ENCODE results near the gene TEX55.
"Not testable (repeated sequence)": the region's sequence is repeated elsewhere in the genome, so short reads cannot be mapped to it uniquely, and the experiment has no call there.

TEX55 gene

DNA sequence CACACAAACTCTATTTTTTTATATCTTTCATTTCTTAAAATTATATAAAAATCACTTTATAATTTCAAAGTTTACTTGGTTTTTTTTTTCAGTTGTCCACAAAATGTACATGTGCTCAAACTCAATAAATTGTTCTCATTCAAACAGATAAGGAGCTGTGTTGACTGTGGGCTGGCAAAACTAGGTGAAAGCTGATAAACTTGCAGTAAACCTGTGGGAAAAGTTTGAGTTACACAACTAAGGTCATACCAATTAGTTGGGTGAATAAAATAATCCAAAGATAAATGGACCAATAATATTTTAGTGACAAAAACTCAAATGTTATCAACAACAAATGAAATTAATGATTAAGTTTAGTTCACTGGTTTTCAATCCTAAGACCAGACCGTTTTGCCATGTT is 14.8 kb downstream of the TEX55 start:
- H3K4me1 ChIP-seq (ENCODE audit: control insufficient read depth, insufficient read depth, low read length, unreplicated experiment): no peaks in the 10 kb centered on the region
- no peaks in the 10 kb centered on the region for H3K36me3 ChIP-seq (ENCODE audit: insufficient read depth, low read length)
- H3K79me2 ChIP-seq (ENCODE audit: control insufficient read depth, insufficient read depth, low read length, unreplicated experiment): no peaks in the 10 kb centered on the region
- H3K4me3 ChIP-seq (ENCODE audit: low read depth, low read length): no peak overlapping the region
- no peak overlapping the region for H3K27ac ChIP-seq (ENCODE audit: low read depth, low read length)
- no peak overlapping the region for H2AFZ ChIP-seq (ENCODE audit: low read length, unreplicated experiment)
- no peaks in the 10 kb centered on the region for H3K27me3 ChIP-seq (ENCODE audit: insufficient read depth, low read length)

DNA sequence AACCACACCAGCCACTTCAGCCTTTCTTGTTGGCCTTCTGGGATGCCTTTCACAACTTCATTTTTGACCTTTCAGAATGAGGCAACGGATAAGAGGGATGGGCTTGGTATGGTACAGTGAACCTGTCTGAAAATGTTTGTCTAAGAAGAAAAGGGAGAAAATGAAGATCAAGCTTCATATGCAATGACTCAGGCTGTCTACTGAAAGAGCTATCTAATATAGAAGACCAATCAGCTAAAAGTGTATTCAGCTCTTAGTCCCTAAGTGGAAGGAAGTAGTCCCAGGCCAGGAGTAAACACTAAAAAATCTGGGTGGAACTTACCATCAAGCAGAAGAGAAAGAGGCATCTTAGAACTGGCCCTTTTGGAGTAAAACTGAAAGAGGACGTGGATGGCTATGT is 15.3 kb downstream of the TEX55 start:
- Histone ChIP-seq H2AFZ (ENCODE audit: low read length, unreplicated experiment) (no peak overlapping the region), H3K27ac (ENCODE audit: low read depth, low read length) (no peak overlapping the region), H3K4me1 (ENCODE audit: control insufficient read depth, insufficient read depth, low read length, unreplicated experiment) (no peaks in the 10 kb centered on the region), H3K79me2 (ENCODE audit: control insufficient read depth, insufficient read depth, low read length, unreplicated experiment) (no peaks in the 10 kb centered on the region), H3K4me3 (ENCODE audit: low read depth, low read length) (no peak overlapping the region), H3K36me3 (ENCODE audit: insufficient read depth, low read length) (no peaks in the 10 kb centered on the region), H3K27me3 (ENCODE audit: insufficient read depth, low read length) (no peaks in the 10 kb centered on the region)

DNA sequence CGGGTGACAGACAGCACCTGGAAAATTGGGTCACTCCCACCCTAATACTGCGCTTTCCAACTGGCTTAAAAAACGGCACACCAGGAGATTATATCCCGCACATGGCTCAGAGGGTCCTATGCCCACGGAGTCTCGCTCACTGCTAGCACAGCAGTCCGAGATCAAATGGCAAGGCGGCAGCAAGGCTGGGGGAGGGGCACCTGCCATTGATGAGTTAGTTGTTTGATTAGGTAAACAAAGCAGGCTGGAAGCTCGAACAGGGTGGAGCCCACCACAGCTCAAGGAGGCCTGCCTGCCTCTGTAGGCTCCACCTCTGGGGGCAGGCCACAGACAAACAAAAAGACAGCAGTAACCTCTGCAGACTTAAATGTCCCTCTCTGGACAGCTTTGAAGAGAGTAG is 18.8 kb downstream of the TEX55 start:
- H3K27me3 ChIP-seq (ENCODE audit: insufficient read depth, low read length); H3K4me1 ChIP-seq (ENCODE audit: control insufficient read depth, insufficient read depth, low read length, unreplicated experiment); H2AFZ ChIP-seq (ENCODE audit: low read length, unreplicated experiment); H3K4me3 ChIP-seq (ENCODE audit: low read depth, low read length); H3K79me2 ChIP-seq (ENCODE audit: control insufficient read depth, insufficient read depth, low read length, unreplicated experiment); H3K36me3 ChIP-seq (ENCODE audit: insufficient read depth, low read length); H3K27ac ChIP-seq (ENCODE audit: low read depth, low read length): not testable (repeated sequence)

DNA sequence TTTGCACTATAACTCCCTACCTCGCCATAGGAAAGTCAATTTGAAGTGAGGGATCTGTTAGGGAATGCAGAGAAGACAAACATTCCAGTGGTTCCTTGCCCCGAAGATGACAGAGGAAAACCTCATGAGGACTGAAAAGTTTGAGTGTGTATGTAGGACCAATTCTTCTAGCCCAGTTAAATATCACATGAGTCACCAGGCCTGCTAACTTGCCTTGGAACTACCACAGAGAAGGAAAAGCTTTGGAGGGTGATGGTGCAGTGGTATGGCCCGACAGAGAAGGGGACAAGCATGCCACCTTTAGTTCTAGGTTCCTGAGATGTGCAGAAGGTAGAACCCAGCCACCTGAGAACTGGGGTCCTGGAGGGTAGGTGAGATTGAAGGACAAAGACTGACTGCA is 24.9 kb downstream of the TEX55 start:
- Histone ChIP-seq H3K36me3 (ENCODE audit: insufficient read depth, low read length) (no peaks in the 10 kb centered on the region), H3K27ac (ENCODE audit: low read depth, low read length) (no peak overlapping the region), H3K79me2 (ENCODE audit: control insufficient read depth, insufficient read depth, low read length, unreplicated experiment) (no peaks in the 10 kb centered on the region), H3K27me3 (ENCODE audit: insufficient read depth, low read length) (no peaks in the 10 kb centered on the region), H3K4me1 (ENCODE audit: control insufficient read depth, insufficient read depth, low read length, unreplicated experiment) (peaks cover 4% of the 10 kb centered on the region), H3K4me3 (ENCODE audit: low read depth, low read length) (no peak overlapping the region), H2AFZ (ENCODE audit: low read length, unreplicated experiment) (no peak overlapping the region)

DNA sequence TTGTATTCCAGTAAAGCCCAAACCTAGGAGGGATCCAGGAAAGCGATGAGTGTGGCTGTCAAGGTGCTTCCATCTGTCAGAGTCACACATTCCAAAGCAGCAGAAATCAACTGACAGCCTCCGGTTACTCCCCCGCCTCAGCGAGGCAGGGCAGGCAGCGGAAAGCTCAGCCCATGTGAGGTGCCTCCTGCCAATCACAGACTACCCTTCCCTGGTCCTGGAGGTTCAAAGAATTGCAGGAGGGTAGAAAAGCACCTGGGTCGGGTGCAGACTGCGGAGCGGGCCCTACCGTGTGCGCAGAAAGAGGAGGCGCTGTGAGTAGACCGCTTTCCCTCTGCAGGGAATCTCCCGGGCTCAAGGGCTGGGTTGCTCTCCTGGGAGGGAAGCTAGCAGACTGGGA is 27.4 kb downstream of the TEX55 start, which contains the start of gene UPK1B:
Gene UPK1B, plus strand, starts transcription at position 274 of the 400 bp plus-strand sequence. CDS start 13,144 bp downstream, outside the sequence.
- Histone ChIP-seq H3K36me3 (ENCODE audit: insufficient read depth, low read length) (no peaks in the 10 kb centered on the region), H3K4me3 (ENCODE audit: low read depth, low read length) (no peak within 1 kb of the TSS), H2AFZ (ENCODE audit: low read length, unreplicated experiment) (no peak within 1 kb of the TSS), H3K27ac (ENCODE audit: low read depth, low read length) (no peak within 1 kb of the TSS), H3K4me1 (ENCODE audit: control insufficient read depth, insufficient read depth, low read length, unreplicated experiment) (peaks cover 18% of the 10 kb centered on the region), H3K27me3 (ENCODE audit: insufficient read depth, low read length) (no peaks in the 10 kb centered on the region), H3K79me2 (ENCODE audit: control insufficient read depth, insufficient read depth, low read length, unreplicated experiment) (no peaks in the 10 kb centered on the region)

DNA sequence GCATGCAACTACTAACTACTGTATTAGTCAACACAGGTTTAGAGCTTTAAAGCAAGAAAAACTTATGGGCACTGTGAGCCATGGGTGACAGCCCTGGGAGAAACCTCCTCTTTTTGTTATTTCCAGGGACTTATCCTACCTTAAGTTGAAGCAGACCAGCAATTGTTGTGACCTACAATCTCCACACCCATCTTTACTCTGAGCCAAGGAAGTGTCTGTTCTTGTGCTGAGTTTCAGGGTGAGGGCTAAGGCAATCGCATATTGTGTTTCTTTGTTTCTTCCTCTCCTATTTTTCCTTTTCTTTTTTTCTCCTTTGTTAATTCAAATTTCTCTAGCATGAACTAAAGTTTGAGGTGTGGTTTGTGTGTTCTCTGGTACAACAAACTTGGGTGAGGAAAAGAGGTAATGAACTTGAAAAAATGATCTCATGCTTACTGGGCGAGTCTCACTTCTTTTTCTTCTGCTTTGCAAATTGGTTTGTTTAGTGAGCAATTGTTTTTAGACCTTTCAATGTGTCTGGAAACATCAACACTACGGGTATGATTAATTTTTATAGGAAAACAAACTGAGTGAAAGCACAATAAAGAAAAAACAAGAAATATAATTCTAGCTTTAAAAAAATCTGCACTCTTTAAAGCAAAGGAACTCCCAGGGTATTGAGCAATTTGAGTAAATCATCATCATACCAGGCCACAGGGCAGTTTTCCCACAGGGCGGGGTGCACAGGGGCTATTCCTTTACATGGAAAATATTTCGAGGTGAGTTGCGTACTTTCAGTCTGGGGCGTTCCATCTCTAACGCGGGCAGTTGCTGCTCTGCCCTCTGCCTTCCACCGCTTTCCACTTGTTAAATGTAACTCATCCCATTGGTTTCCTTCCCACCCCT is 30.1 kb downstream of the TEX55 start:
- Histone ChIP-seq H3K79me2 (ENCODE audit: control insufficient read depth, insufficient read depth, low read length, unreplicated experiment) (no peaks in the 10 kb centered on the region), H3K4me1 (ENCODE audit: control insufficient read depth, insufficient read depth, low read length, unreplicated experiment) (peaks cover 18% of the 10 kb centered on the region), H3K27me3 (ENCODE audit: insufficient read depth, low read length) (no peaks in the 10 kb centered on the region), H3K4me3 (ENCODE audit: low read depth, low read length) (no peak overlapping the region), H3K27ac (ENCODE audit: low read depth, low read length) (peak overlapping the region; percentile 84), H2AFZ (ENCODE audit: low read length, unreplicated experiment) (peak overlapping the region; percentile 90), H3K36me3 (ENCODE audit: insufficient read depth, low read length) (no peaks in the 10 kb centered on the region)

DNA sequence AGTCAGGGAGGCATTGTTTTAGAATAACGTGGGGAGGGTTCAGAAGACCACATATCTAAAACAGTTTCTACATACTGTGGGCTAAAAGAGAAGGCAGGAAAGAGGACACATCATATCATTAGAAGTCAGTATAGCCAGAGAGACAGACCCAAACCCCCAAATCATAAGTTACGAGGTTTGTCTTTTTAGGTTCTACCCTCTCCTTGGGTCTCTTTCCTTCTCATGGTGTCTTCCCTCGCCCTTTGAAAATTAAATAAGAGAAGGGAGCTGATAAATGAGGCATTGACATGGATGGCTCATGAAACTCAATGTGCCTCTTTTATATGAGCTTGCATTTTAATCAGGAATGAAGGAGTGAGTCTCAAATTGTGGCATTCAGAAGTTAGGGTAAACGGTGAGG is 30.8 kb downstream of the TEX55 start:
- Histone ChIP-seq H3K36me3 (ENCODE audit: insufficient read depth, low read length) (no peaks in the 10 kb centered on the region), H2AFZ (ENCODE audit: low read length, unreplicated experiment) (peak overlapping the region; percentile 64), H3K79me2 (ENCODE audit: control insufficient read depth, insufficient read depth, low read length, unreplicated experiment) (no peaks in the 10 kb centered on the region), H3K4me3 (ENCODE audit: low read depth, low read length) (no peak overlapping the region), H3K4me1 (ENCODE audit: control insufficient read depth, insufficient read depth, low read length, unreplicated experiment) (peaks cover 21% of the 10 kb centered on the region), H3K27me3 (ENCODE audit: insufficient read depth, low read length) (no peaks in the 10 kb centered on the region), H3K27ac (ENCODE audit: low read depth, low read length) (peak overlapping the region; percentile 84)

DNA sequence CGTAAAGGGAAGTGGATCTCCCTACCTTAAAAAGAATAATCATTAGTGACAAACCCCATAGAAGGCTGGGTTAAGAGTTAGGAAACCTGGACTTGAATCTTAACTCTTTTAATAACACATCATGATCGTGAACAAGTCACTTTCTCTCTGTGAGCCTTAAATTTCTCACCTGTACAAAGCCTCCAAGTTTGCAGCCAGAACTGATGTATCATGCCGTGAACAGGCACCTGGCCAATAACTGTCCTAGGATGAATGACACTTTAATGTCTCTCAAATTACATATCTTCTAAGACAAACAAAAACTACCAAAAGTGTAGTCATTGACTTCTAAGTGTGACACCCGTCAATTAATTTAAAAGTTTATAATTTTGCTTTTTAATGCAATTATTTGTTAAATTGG is 31.4 kb downstream of the TEX55 start:
- peaks cover 26% of the 10 kb centered on the region for H3K4me1 ChIP-seq (ENCODE audit: control insufficient read depth, insufficient read depth, low read length, unreplicated experiment)
- H3K79me2 ChIP-seq (ENCODE audit: control insufficient read depth, insufficient read depth, low read length, unreplicated experiment): no peaks in the 10 kb centered on the region
- no peaks in the 10 kb centered on the region for H3K27me3 ChIP-seq (ENCODE audit: insufficient read depth, low read length)
- no peaks in the 10 kb centered on the region for H3K36me3 ChIP-seq (ENCODE audit: insufficient read depth, low read length)
- H3K27ac ChIP-seq (ENCODE audit: low read depth, low read length): no peak overlapping the region; the same call in 1 of the 2 replicates
- H2AFZ ChIP-seq (ENCODE audit: low read length, unreplicated experiment): no peak overlapping the region
- H3K4me3 ChIP-seq (ENCODE audit: low read depth, low read length): no peak overlapping the region

DNA sequence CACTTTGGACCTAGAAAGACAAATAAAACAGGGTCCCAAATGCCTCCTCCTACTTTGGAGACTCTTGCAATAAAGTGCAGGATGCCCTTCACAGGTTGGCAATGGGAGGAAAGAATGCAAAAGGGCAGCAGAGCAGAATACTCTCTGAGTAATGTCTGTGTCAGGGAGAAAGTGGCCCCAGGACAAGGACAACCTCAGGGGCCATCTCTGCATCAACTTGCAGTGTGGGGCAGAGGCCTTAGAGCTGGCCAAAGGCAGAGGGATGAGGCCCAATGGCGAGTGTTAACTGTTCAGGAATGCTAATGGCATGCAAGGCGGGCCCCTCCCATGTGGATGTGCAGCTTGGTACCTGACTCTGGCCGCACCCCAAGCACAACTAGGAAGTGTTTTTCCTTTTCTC is 35.8 kb downstream of the TEX55 start:
- no peak overlapping the region for H3K4me3 ChIP-seq (ENCODE audit: low read depth, low read length)
- H3K36me3 ChIP-seq (ENCODE audit: insufficient read depth, low read length): no peaks in the 10 kb centered on the region
- H3K27me3 ChIP-seq (ENCODE audit: insufficient read depth, low read length): no peaks in the 10 kb centered on the region
- H3K27ac ChIP-seq (ENCODE audit: low read depth, low read length): no peak overlapping the region
- no peak overlapping the region for H2AFZ ChIP-seq (ENCODE audit: low read length, unreplicated experiment)
- no peaks in the 10 kb centered on the region for H3K79me2 ChIP-seq (ENCODE audit: control insufficient read depth, insufficient read depth, low read length, unreplicated experiment)
- peaks cover 24% of the 10 kb centered on the region for H3K4me1 ChIP-seq (ENCODE audit: control insufficient read depth, insufficient read depth, low read length, unreplicated experiment)

DNA sequence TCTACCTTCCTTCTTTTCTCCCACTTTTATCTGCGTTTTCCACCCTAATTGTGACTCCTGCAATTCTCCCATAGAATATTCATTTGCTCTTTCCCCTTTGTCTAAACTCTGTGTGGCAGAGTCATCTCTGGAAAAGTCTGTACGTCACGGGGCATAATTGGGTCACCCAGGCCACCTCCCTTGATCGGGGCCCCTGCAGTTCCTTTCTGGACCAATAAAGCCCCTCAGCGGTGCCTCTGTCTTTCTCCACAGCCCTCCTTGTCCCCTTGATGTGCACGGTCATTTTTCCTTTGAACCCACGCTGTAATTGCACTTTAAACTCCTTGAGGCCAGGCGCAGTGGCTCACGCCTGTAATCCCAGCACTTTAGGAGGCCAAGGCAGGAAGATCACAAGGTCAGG is 38.1 kb downstream of the TEX55 start:
- Histone ChIP-seq H3K27ac (ENCODE audit: low read depth, low read length) (peak overlapping the region; percentile 71), H3K79me2 (ENCODE audit: control insufficient read depth, insufficient read depth, low read length, unreplicated experiment) (no peaks in the 10 kb centered on the region), H3K4me1 (ENCODE audit: control insufficient read depth, insufficient read depth, low read length, unreplicated experiment) (peaks cover 27% of the 10 kb centered on the region)

More for the DNA sequence above, 38.1 kb downstream of the TEX55 start:
- no peaks in the 10 kb centered on the region for H3K36me3 ChIP-seq (ENCODE audit: insufficient read depth, low read length)
- no peaks in the 10 kb centered on the region for H3K27me3 ChIP-seq (ENCODE audit: insufficient read depth, low read length)
- H2AFZ ChIP-seq (ENCODE audit: low read length, unreplicated experiment): no peak overlapping the region
- no peak overlapping the region for H3K4me3 ChIP-seq (ENCODE audit: low read depth, low read length)
